IMR-90 (cell line): ENCODE data around the gene DCTN5. TPM values are rescaled to one million over a fixed set of nuclear protein-coding genes. Genes with fewer than 3 reads are reported as not detected.

ENCODE experiments used
- ATAC-seq: fragments of 200-7000 bp; cut with Tn5 transposase; 2 replicates; pipeline ENCODE4 v1.9.1; 2020; ENCODE audit warnings: low read depth, mild to moderate bottlenecking, moderate library complexity
- BruUV-seq: library from RNA; stranded (reverse); fragments of 400-500 nt; replicated peaks from 2 replicates; lab custom pipeline; 2021; lab: Mats Ljungman, UMichigan
- CTCF ChIA-PET: fragments of 300-600 bp; formaldehyde crosslinking; extraction: SDS; loops from one replicate; lab custom pipeline; 2021; ENCODE audit warnings: antibody characterized with exemption; lab: Yijun Ruan, JAX
- POLR2A ChIA-PET: fragments of 300-600 bp; sonication (Branson Sonifier 250); formaldehyde crosslinking; loops from one replicate; lab custom pipeline; 2022; ENCODE audit warnings: antibody characterized with exemption; ENCODE audit not compliant: unreplicated experiment; lab: Charles Lee
- DNase-seq: peaks from one replicate; pipeline ENCODE4 v3.0.0; 2013
- H2AFZ ChIP-seq: replicated peaks from 2 replicates; pipeline ENCODE3; 2013; ENCODE audit warnings: low read length, mild to moderate bottlenecking; ENCODE audit not compliant: poor library complexity
- H2AK5ac ChIP-seq: 2 replicates; pipeline ENCODE4 v1.6.1; 2013; ENCODE audit warnings: low read depth, low read length, inconsistent platforms
- H2AK9ac ChIP-seq: replicated peaks from 2 replicates; pipeline ENCODE3; 2013; ENCODE audit warnings: mild to moderate bottlenecking, low read depth, low read length, moderate library complexity; ENCODE audit not compliant: poor library complexity
- H2BK120ac ChIP-seq: 2 replicates; pipeline ENCODE4 v1.6.1; 2013; ENCODE audit warnings: low read depth, low read length, inconsistent platforms
- H2BK15ac ChIP-seq: 3 replicates; pipeline ENCODE4 v1.6.1; 2013; ENCODE audit warnings: low read depth, low read length, inconsistent platforms
- H2BK20ac ChIP-seq: 2 replicates; pipeline ENCODE4 v1.6.1; 2013; ENCODE audit warnings: low read depth, mild to moderate bottlenecking, inconsistent platforms, low read length, moderate library complexity
- H2BK5ac ChIP-seq: 2 replicates; pipeline ENCODE4 v1.6.1; 2013; ENCODE audit warnings: mild to moderate bottlenecking, low read depth, low read length, inconsistent platforms; ENCODE audit not compliant: poor library complexity, severe bottlenecking
- H3K14ac ChIP-seq: replicated peaks from 2 replicates; pipeline ENCODE4 v1.6.1; 2013; ENCODE audit warnings: low read depth, low read length, inconsistent platforms
- H3K18ac ChIP-seq: 2 replicates; pipeline ENCODE4 v1.6.1; 2013; ENCODE audit warnings: low read depth, low read length, control low read depth
- H3K23ac ChIP-seq: 2 replicates; pipeline ENCODE4 v1.6.1; 2013; ENCODE audit warnings: low read depth, low read length, inconsistent platforms
- H3K27ac ChIP-seq: 2 replicates; pipeline ENCODE4 v1.5.1; 2013; ENCODE audit warnings: mild to moderate bottlenecking, control low read depth, low read length; ENCODE audit not compliant: insufficient read depth
- H3K27me3 ChIP-seq: 2 replicates; pipeline ENCODE4 v1.6.1; 2013; ENCODE audit warnings: low read length; ENCODE audit not compliant: control insufficient read depth, insufficient read depth
- H3K36me3 ChIP-seq: 2 replicates; pipeline ENCODE4 v1.6.1; 2013; ENCODE audit warnings: low read length, mixed read lengths; ENCODE audit not compliant: control insufficient read depth, insufficient read depth
- H3K4ac ChIP-seq: 2 replicates; pipeline ENCODE4 v1.6.1; 2013; ENCODE audit warnings: low read depth, low read length, inconsistent platforms
- H3K4me1 ChIP-seq: 2 replicates; pipeline ENCODE4 v1.6.1; 2013; ENCODE audit warnings: low read length, mixed read lengths; ENCODE audit not compliant: control insufficient read depth, insufficient read depth
- H3K4me2 ChIP-seq: 2 replicates; pipeline ENCODE4 v1.6.1; 2013; ENCODE audit warnings: low read depth, mild to moderate bottlenecking, control low read depth, low read length, moderate library complexity
- H3K4me3 ChIP-seq: 2 replicates; pipeline ENCODE4 v1.5.1; 2013; ENCODE audit warnings: low read depth, mild to moderate bottlenecking, control low read depth, low read length, moderate library complexity; ENCODE audit not compliant: insufficient read depth
- H3K56ac ChIP-seq: 2 replicates; pipeline ENCODE4 v1.6.1; 2013; ENCODE audit warnings: low read length, inconsistent platforms; ENCODE audit not compliant: insufficient read depth; ENCODE audit errors: extremely low read depth
- H3K79me1 ChIP-seq, 2 experiments: 2 replicates each; pipeline ENCODE4 v1.6.1; 2013; ENCODE audit warnings: low read length in 2 of 2, inconsistent platforms in 1 of 2, low read depth in 1 of 2
- H3K9ac ChIP-seq: 2 replicates; pipeline ENCODE4 v1.6.1; 2013; ENCODE audit warnings: low read depth, low read length, control low read depth
- H3K9me1 ChIP-seq: 2 replicates; pipeline ENCODE4 v1.6.1; 2013; ENCODE audit warnings: low read length, inconsistent platforms; ENCODE audit not compliant: insufficient read depth
- H3K9me3 ChIP-seq: 2 replicates; pipeline ENCODE4 v1.6.1; 2013; ENCODE audit warnings: low read length; ENCODE audit not compliant: control insufficient read depth, insufficient read depth
- H4K20me1 ChIP-seq: 2 replicates; pipeline ENCODE4 v1.6.1; 2013; ENCODE audit warnings: low read length, inconsistent platforms; ENCODE audit not compliant: insufficient read depth
- H4K5ac ChIP-seq: 2 replicates; pipeline ENCODE4 v1.6.1; 2013; ENCODE audit warnings: mild to moderate bottlenecking, low read depth, low read length, control low read depth
- H4K8ac ChIP-seq, 2 experiments: 2 replicates each; pipeline ENCODE4 v1.6.1; 2013; ENCODE audit warnings: low read depth in 2 of 2, low read length in 2 of 2, control low read depth in 1 of 2, inconsistent platforms in 1 of 2
- H4K91ac ChIP-seq: 2 replicates; pipeline ENCODE4 v1.6.1; 2013; ENCODE audit warnings: low read depth, low read length, inconsistent platforms; ENCODE audit not compliant: insufficient read depth
- CEBPB ChIP-seq: IDR thresholded peaks from 2 replicates; pipeline ENCODE4 v1.6.1; 2012; ENCODE audit warnings: low read depth, low read length, improper control_type of control experiment
- CTCF ChIP-seq: conservative IDR thresholded peaks from 2 replicates; pipeline ENCODE4 v1.5.1; 2012; ENCODE audit warnings: mild to moderate bottlenecking, low read depth, low read length, improper control_type of control experiment
- FOS ChIP-seq: fragments of 150-350 bp; IDR thresholded peaks from 2 replicates; pipeline ENCODE4 v1.6.1; 2016; ENCODE audit warnings: low read depth, low read length
- MAFK ChIP-seq: IDR thresholded peaks from 2 replicates; pipeline ENCODE4 v1.6.1; 2012; ENCODE audit warnings: low read depth, low read length, improper control_type of control experiment
- MAZ ChIP-seq: IDR thresholded peaks from 2 replicates; pipeline ENCODE4 v1.6.1; 2012; ENCODE audit warnings: low read depth, mild to moderate bottlenecking, low read length, improper control_type of control experiment, moderate library complexity, borderline replicate concordance
- MXI1 ChIP-seq: IDR thresholded peaks from 2 replicates; pipeline ENCODE4 v1.6.1; 2012; ENCODE audit warnings: low read depth, mild to moderate bottlenecking, low read length, moderate library complexity, borderline replicate concordance
- NFE2L2 ChIP-seq: fragments of 150-350 bp; IDR thresholded peaks from 2 replicates; pipeline ENCODE4 v1.6.1; 2016; ENCODE audit warnings: low read depth, mild to moderate bottlenecking, low read length
- RCOR1 ChIP-seq: IDR thresholded peaks from 2 replicates; pipeline ENCODE4 v1.6.1; 2012; ENCODE audit warnings: mild to moderate bottlenecking, low read length, improper control_type of control experiment; ENCODE audit not compliant: insufficient replicate concordance
- RFX5 ChIP-seq: IDR thresholded peaks from 2 replicates; pipeline ENCODE4 v1.8.0; 2012; ENCODE audit warnings: low read depth, mild to moderate bottlenecking, low read length, moderate library complexity
- WGBS, 2 experiments: methylation state at CpG; one replicate each; pipeline versions ENCODE4 v1.1.5 to v1.1.7; 2013; ENCODE audit warnings: missing lambda C conversion rate in 2 of 2; ENCODE audit not compliant: insufficient read length in 1 of 2; ENCODE audit errors: extremely low coverage in 2 of 2; 5-methylcytosine and 5-hydroxymethylcytosine counted together
- dilution Hi-C: fragments of 300-500 bp; cut with HindIII; formaldehyde crosslinking; loops from one replicate; pipeline ENCODE4 v1.14.3; 2018; ENCODE audit warnings: low sequenced_read_pairs; ENCODE audit not compliant: unreplicated experiment
- in situ Hi-C: fragments of 300-500 bp; cut with MboI; formaldehyde crosslinking; loops from 3 replicates; pipeline ENCODE4 v1.14.3; 2019; ENCODE audit warnings: low sequenced_read_pairs, inconsistent platforms, mixed read lengths
- intact Hi-C: fragments of 100-400 bp; cut with micrococcal nuclease; formaldehyde crosslinking; loops from 2 replicates; pipeline ENCODE4 v1.10.0; 2022
- polyA plus RNA-seq, 3 experiments: library from polyadenylated mRNA; depleted of rRNA; stranded (reverse); fragments of >200 nt; gene quantifications; 2 replicates each; pipeline ENCODE4 v1.2.3, GENCODE V29; 2012; ENCODE audit warnings: low replicate concordance in 1 of 3
- total RNA-seq: library from RNA; depleted of rRNA; stranded (reverse); fragments of >200 nt; gene quantifications from 2 replicates; pipeline ENCODE4 v1.2.3, GENCODE V29; 2012
- TF ChIP-seq, protein P1 (sequence below): fragments of 150-350 bp; IDR thresholded peaks from 2 replicates; pipeline ENCODE4 v1.6.1; 2017; ENCODE audit warnings: mild to moderate bottlenecking, antibody characterized with exemption, low read length, low read depth

DCTN5 gene
- total and polyA plus RNA-seq, 2 of the 4 experiments (the other 2 are of a cell fraction): 49.6 to 111 TPM

DNA sequence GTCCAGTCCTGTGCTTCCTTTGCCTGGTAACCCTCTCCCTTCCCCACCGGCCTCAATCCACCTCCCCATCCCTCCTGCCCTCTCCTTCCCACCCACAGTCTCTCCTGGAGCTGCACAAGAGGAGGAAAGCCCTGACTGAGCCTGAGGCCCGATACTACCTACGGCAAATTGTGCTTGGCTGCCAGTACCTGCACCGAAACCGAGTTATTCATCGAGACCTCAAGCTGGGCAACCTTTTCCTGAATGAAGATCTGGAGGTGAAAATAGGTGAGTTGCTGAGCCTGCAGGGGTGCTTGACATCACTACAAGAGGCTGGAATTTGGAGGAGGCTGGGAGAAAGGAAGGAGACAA is 38.7 kb downstream of the DCTN5 start:
- H4K5ac ChIP-seq: no peak overlapping the region
- H4K91ac ChIP-seq: no peak overlapping the region; the same call in 1 of the 2 replicates
- peak overlapping the region; percentile 87 for H2AFZ ChIP-seq
- peak overlapping the region; percentile 99 for H2AK9ac ChIP-seq
- no peaks in the 10 kb centered on the region for H3K27me3 ChIP-seq
- peak overlapping the region; percentile 37; the same call in 1 of the 2 replicates for H3K14ac ChIP-seq
- peaks cover 15% of the 10 kb centered on the region for H3K4me1 ChIP-seq
- peak overlapping the region; percentile 61; the same call in 1 of the 2 replicates for H3K9ac ChIP-seq
- H3K36me3 ChIP-seq: peaks cover 17% of the 10 kb centered on the region
- H2AK5ac ChIP-seq: peak overlapping the region; percentile 34; the same call in 1 of the 2 replicates
- H3K4me3 ChIP-seq: peak overlapping the region; percentile 50; the same call in 1 of the 2 replicates
- H3K9me3 ChIP-seq: no peaks in the 10 kb centered on the region
- peak overlapping the region; percentile 19 for H2BK5ac ChIP-seq
- peak overlapping the region; percentile 92 for H3K23ac ChIP-seq
- no peak overlapping the region for H2BK120ac ChIP-seq
- peak overlapping the region; percentile 87 for H3K4me2 ChIP-seq
- H3K56ac ChIP-seq: no peak overlapping the region
- no peak overlapping the region for H2BK15ac ChIP-seq
- peak overlapping the region; percentile 21; the same call in 1 of the 2 replicates for H3K4ac ChIP-seq
- H3K27ac ChIP-seq: peak overlapping the region; percentile 41
- peak overlapping the region; percentile 9 to 46; a peak in 2 of 4 replicates for H4K8ac ChIP-seq
- H2BK20ac ChIP-seq: no peak overlapping the region
- H3K9me1 ChIP-seq: peaks cover 11% of the 10 kb centered on the region; the same call in 1 of the 2 replicates
- no peak overlapping the region for H3K18ac ChIP-seq
- ChIA-PET POLR2A (no interaction called here), CTCF (no interaction called here)
- dilution Hi-C loops: no loop called here
- H3K79me1 ChIP-seq: peaks cover 20 to 56% of the 10 kb centered on the region in 2 experiments
- BruUV-seq: no TSS peak
- in situ Hi-C loops: loop anchor here (25.0 kb wide), 1 partner anchor 832 kb away; no protein-coding TSS in a partner anchor
- WGBS, 2 experiments: no CpG with 5 or more reads among the region's 6 CpGs
- intact Hi-C loops: loop anchor here (2.0 kb wide), 2 partner anchors 49 to 357 kb away; no protein-coding TSS in a partner anchor
- DNase-seq: no peak
- ATAC-seq: no peak
- no peak for TF ChIP-seq RFX5
- TF ChIP-seq MAZ: no peak
- no peak for TF ChIP-seq CTCF
- no peak for TF ChIP-seq RCOR1
- TF ChIP-seq MAFK: no peak
- TF ChIP-seq CEBPB: no peak
- TF ChIP-seq MXI1: no peak
- TF ChIP-seq, protein P1, sequence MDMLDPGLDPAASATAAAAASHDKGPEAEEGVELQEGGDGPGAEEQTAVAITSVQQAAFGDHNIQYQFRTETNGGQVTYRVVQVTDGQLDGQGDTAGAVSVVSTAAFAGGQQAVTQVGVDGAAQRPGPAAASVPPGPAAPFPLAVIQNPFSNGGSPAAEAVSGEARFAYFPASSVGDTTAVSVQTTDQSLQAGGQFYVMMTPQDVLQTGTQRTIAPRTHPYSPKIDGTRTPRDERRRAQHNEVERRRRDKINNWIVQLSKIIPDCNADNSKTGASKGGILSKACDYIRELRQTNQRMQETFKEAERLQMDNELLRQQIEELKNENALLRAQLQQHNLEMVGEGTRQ: no peak
- TF ChIP-seq FOS: no peak
- no peak for TF ChIP-seq NFE2L2
- H4K20me1 ChIP-seq: peaks cover 29% of the 10 kb centered on the region
